Colonic mucosa (tissue), 4 donors: Measurements from ENCODE around the gene EML4. TPM values are rescaled to one million over a fixed set of nuclear protein-coding genes. Genes with fewer than 3 reads are reported as not detected.

ENCODE experiments used
- DNase-seq: peaks from one replicate; pipeline ENCODE4 v3.0.0-alpha.2; 2020
- H3K27ac ChIP-seq: fragments of 200-600 bp; one replicate; pipeline ENCODE4 v1.8.0; 2021
- H3K27me3 ChIP-seq: fragments of 200-600 bp; one replicate; pipeline ENCODE4 v1.8.0; 2021
- H3K36me3 ChIP-seq: fragments of 200-600 bp; one replicate; pipeline ENCODE4 v1.8.0; 2021
- H3K4me1 ChIP-seq: fragments of 200-600 bp; one replicate; pipeline ENCODE4 v1.8.0; 2021; ENCODE audit warnings: mild to moderate bottlenecking
- H3K4me3 ChIP-seq: fragments of 200-600 bp; one replicate; pipeline ENCODE4 v1.8.0; 2021
- H3K9ac ChIP-seq, 2 donors: one replicate each; pipeline ENCODE4 v1.7.0; 2013; ENCODE audit warnings: control low read depth in 2 of 2, low read depth in 2 of 2, low read length in 2 of 2
- H3K9me3 ChIP-seq: fragments of 200-600 bp; one replicate; pipeline ENCODE4 v1.8.0; 2021
- CTCF ChIP-seq: fragments of 200-600 bp; IDR thresholded peaks from one replicate; pipeline ENCODE4 v1.8.0; 2022; ENCODE audit warnings: antibody characterized with exemption, mild to moderate bottlenecking
- intact Hi-C: fragments of 100-400 bp; cut with DNase I; formaldehyde crosslinking; loops from one replicate; pipeline ENCODE4 v1.14.1; 2022
- total RNA-seq, 2 donors: library from RNA; stranded (reverse); fragmentation: NEBNext Ultra II Directional in 1 of 2; extraction: Animal tissue kit (Norgen Biotek cat#: 25700) in 1 of 2; gene quantifications; one replicate each; pipeline ENCODE4 v1.2.1, GENCODE V29; 2021
- donor health status: healthy.
- donor health status: DM: no; HTN: no; CAD: no.
- donor health status: DM: no; HTN: no; CAD: no.

The EML4 gene
- total RNA-seq, 2 donors from 2014 or later: 82.1 to 103 TPM

GRCh38 chr2:42286268-42286946 is 117.3 kb downstream of the EML4 start:
- Histone ChIP-seq H3K36me3 (no peaks in the 10 kb centered on the region), H3K27ac (no peak overlapping the region), H3K9ac (no peak overlapping the region), H3K4me1 (no peaks in the 10 kb centered on the region), H3K4me3 (no peak overlapping the region), H3K9me3 (no peaks in the 10 kb centered on the region), H3K27me3 (no peaks in the 10 kb centered on the region)
- TF ChIP-seq CTCF: no peak
- no peak for DNase-seq
- intact Hi-C loops: no loop called here

GRCh38 chr2:42288811-42289210 is 119.7 kb downstream of the EML4 start:
- DNase-seq: no peak
- no peak for TF ChIP-seq CTCF
- H3K9me3 ChIP-seq: no peaks in the 10 kb centered on the region
- intact Hi-C loops: no loop called here
- no peaks in the 10 kb centered on the region for H3K36me3 ChIP-seq
- no peak overlapping the region for H3K9ac ChIP-seq
- no peak overlapping the region for H3K4me3 ChIP-seq
- no peak overlapping the region for H3K27ac ChIP-seq
- no peaks in the 10 kb centered on the region for H3K4me1 ChIP-seq
- no peaks in the 10 kb centered on the region for H3K27me3 ChIP-seq

DNA sequence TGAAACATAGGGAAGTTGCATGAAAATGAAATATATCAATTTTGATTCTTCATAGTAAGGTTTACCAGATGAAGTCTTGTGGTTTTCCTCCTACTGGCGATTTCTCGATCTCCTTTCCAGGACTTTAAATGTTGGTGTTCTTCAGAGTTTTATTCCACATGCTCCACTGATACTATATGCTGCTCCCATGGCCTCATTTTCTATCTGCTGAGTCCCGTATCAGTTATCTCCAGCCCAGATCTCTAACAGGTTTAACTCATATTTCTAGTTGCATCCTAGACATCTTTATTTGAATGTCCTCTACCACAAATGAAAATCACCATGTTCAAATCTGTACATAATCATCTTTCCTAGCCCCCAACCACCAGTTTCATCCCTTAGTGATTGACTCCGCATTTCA is 120.1 kb downstream of the EML4 start:
- no peak overlapping the region for H3K4me3 ChIP-seq
- H3K4me1 ChIP-seq: no peaks in the 10 kb centered on the region
- no peak overlapping the region for H3K9ac ChIP-seq
- no peak for DNase-seq
- H3K27ac ChIP-seq: no peak overlapping the region
- intact Hi-C loops: no loop called here
- H3K36me3 ChIP-seq: no peaks in the 10 kb centered on the region
- TF ChIP-seq CTCF: no peak
- no peaks in the 10 kb centered on the region for H3K27me3 ChIP-seq
- no peaks in the 10 kb centered on the region for H3K9me3 ChIP-seq

DNA sequence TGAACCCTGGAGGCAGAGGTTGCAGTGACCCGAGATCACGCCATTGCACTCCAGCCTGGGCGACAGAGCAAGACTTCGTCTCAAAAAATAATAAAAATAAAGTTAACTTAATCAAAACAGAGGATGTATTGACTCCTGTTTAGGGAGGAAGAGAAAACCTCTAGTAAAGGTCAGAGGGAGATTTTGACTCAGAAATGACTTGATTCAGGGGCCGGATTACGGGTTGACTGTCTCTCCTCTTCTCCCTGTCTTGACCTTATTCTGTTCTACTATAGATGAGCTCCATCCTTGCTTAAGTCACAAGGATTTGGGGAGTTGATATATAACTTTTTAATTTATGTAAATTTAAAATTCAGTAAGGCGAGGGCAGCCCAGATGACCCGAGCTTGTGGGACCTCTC is 120.9 kb downstream of the EML4 start:
- TF ChIP-seq CTCF: no peak
- H3K36me3 ChIP-seq: no peaks in the 10 kb centered on the region

GRCh38 chr2:42293019-42293418 is 123.9 kb downstream of the EML4 start:
- DNase-seq: no peak
- Histone ChIP-seq H3K9me3 (no peaks in the 10 kb centered on the region), H3K4me1 (peaks cover 5% of the 10 kb centered on the region), H3K9ac (no peak overlapping the region), H3K36me3 (peaks cover 7% of the 10 kb centered on the region), H3K27me3 (no peaks in the 10 kb centered on the region), H3K4me3 (no peak overlapping the region), H3K27ac (no peak overlapping the region)
- TF ChIP-seq CTCF: no peak
- intact Hi-C loops: no loop called here

More for the DNA sequence above, 120.9 kb downstream of the EML4 start:
- Histone ChIP-seq H3K9ac (no peak overlapping the region), H3K4me3 (no peak overlapping the region), H3K27me3 (no peaks in the 10 kb centered on the region), H3K4me1 (no peaks in the 10 kb centered on the region), H3K9me3 (no peaks in the 10 kb centered on the region), H3K27ac (no peak overlapping the region)
- intact Hi-C loops: no loop called here
- no peak for DNase-seq
